Kidney tubule cell (primary cell): ENCODE measurements around the gene IRX4.
A peak's percentile ranks its signal among the peaks of the same experiment; 100 is the strongest.

Source experiments
- DNase-seq: peaks from one replicate; pipeline ENCODE4 v3.0.0-alpha.2; 2018; ENCODE audit warnings: low spot score

The IRX4 gene

DNA sequence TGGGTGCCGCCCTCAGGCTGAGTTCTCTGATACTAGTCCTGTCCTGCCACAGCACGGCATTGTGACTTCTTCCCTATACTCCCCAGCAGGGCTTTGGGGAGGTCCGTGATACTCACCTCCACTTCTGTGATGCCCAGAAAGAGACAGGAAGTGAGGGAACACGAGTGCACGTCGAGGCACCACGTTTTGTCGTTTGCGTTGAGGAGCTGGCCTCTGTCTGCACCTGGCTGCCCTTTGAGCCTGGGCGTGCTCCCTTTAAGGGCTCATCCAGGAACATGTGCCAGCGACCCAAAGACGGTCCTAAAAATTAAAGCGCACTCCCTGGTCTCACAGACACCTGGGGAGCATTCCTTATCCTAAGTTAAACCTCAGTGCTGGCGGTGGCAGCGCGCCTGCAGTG lies 8.7 kb upstream of the IRX4 start:
- DNase-seq = no peak

DNA sequence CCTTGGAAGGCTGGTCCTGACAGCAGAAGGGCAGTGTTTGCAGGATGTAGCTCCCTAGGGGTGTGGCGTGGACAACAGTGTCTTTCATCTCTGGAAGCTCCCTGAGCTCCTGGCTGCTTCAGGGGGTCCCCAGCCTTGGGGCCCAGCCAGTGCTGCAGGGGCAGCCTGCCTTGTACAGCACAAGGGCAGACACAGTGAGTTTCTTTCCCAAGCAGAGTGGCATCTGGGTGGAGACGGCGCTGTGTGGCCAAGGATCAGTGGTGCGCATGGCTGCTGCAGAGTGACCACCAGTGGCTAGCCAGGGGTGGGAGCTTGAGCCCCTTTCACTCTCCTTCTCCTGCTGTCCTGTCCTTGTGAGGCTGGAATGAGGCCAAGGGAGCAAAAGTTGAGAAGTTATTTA lies 7.6 kb upstream of the IRX4 start:
- no peak for DNase-seq

DNA sequence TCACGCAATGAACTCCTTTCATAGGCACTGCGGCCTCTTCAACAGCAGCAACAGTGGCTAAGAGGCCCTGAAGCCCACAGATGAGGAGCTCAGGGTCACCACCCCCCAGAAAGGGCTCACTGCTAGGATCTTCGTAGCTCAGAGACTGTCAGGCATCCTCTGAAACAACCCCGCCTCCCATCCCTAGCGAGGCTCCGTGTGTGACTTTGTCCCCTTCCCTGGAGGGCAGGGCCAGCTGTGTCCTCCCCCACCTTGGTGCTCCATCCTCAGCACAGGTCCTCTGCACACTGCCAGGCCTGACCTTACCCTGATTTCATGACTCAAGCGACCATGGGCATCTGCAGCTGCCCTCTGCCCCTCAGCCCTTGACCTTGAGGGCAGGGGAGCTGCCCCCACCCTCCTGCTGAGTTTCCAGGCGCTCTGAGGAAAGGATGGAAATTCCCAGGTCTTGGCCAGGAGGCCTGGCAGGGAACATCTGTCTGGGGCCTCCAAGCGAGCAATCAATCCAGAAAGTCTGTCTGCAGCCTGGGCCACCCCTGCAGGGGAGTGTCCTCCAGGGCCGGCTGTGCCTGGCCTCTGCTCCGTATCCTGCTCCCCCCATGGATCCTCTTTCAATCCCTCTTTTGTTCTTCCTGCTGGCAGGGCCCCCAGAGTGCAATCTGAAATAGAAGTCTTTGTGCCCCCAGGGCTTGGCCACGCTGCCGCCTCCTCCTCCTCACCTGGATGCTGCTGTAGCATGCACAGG lies 6.8 kb upstream of the IRX4 start:
- no peak for DNase-seq

DNA sequence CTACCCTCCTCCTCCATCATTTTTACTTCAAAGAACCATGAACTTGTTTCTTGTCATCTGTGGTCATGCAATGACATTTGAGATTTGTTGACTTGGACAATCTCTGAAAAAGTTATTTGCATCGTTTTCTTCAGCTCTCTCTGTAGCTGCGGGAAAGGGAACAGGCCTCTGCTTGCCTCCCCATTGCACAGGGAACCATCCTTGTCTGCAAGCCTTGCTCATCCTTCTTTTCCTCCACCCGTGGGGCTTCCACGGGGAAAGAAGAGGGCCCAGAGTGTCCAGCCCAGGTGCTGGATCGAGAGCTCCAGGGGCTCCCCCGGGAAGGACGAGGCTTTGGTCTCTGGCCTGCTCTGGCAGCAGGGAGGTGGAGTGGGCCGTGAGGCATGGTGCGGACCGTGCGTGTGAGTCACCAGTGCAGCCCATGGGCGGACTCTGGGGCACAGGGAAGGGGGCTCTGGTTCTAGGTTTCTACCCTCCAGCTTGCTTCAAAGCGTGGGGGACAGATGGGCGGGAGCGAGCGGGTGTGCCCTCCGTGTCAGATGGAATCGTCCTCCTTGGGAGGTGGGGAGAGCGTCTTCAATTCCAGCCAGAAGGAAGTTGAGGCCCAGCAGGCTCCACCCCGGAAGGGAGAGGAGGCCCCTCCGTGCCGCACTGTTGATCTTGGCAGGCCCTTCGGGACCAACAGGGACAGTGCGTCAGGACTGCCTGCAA lies 6.0 kb upstream of the IRX4 start:
- DNase-seq = no peak

GRCh38 chr5:1887588-1888360 lies 5.0 kb upstream of the IRX4 start:
- DNase-seq = no peak

GRCh38 chr5:1886846-1887587 lies 4.3 kb upstream of the IRX4 start:
- DNase-seq = no peak

DNA sequence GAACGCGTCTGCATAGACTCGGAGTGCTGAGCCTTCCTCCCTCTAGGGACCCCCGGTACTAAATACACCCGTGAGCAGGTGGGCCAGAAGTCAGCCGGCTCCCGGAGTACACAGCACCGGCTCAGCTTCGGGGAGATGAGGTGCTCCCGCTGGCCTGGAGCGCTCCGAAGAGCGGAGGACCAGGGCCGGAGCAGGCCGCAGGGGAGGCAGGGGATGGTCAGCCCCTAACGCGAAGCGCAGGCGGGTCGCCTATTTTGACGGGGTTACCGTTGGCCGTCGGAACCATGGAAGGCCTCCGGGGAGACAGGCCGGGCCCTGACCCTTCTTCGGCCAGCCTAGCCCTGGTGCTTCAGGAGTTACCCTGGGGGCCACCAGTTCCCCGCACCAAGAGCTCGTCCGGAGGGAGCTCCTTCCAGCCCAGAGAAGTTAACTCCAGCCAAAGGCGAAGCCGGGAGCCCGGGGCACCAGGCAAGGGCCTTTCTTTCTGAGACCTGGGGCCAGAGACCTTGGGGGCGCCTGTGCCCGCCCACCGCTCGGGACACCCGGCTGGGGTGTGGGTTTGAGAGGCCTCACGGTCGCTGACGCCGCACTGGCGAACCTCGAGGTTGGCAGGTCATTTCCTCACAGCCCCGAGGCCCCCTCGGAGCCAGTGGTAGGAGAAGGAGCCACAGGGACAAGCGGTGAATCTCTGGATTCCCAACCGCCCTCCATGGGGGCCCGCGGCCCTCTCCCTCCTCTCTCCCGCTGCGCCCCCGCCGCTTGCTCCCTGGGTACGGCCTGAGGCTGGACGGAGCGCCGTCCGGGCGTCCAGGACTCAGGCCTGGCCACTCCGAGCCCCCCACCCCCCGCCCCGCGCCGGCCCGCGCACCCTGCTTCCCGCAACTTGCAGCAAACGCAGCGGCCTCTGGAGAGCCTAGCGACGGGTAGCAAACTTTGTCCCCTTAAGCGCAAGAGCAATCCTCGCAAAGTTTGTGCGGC lies 3.4 kb upstream of the IRX4 start:
- no peak for DNase-seq

GRCh38 chr5:1885404-1885755 lies 2.7 kb upstream of the IRX4 start:
- no peak for DNase-seq

DNA sequence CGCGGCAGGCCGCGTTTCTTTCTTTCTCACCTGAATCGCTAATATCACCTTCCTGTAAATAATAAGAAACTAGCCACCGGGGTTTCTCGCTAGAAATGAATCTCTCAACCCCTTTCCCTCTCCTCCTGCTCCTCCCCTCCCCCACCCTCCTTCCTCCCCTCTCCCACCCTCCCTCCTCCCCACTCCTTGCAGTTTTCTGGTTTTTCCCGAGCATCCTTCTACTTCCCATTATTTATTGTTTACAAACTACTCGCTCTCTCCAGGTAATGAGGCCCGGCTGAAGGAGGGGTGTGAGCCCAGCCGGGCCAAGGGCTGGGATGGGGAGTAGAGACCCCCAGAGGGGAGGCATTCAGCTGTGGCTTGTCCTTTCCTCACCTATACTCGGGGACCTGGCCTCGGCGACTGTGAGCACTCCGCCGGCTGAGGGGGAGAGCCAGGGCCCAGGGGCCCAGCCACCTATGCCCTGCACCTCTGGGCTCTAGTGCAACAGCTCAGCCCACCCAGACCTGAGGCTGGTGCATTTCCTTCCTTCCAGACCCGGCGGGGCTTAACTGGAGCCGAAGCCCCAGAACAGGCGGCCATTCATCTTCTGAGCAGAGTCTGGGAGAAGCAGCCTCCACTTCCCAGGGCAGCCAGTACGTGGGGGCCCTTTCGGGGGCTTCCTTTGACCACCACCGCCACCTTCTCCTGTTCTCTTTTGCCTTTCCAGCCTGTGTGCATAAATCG lies 2.1 kb upstream of the IRX4 start:
- DNase-seq = no peak

GRCh38 chr5:1883925-1884677 lies 1.4 kb upstream of the IRX4 start:
- no peak for DNase-seq

DNA sequence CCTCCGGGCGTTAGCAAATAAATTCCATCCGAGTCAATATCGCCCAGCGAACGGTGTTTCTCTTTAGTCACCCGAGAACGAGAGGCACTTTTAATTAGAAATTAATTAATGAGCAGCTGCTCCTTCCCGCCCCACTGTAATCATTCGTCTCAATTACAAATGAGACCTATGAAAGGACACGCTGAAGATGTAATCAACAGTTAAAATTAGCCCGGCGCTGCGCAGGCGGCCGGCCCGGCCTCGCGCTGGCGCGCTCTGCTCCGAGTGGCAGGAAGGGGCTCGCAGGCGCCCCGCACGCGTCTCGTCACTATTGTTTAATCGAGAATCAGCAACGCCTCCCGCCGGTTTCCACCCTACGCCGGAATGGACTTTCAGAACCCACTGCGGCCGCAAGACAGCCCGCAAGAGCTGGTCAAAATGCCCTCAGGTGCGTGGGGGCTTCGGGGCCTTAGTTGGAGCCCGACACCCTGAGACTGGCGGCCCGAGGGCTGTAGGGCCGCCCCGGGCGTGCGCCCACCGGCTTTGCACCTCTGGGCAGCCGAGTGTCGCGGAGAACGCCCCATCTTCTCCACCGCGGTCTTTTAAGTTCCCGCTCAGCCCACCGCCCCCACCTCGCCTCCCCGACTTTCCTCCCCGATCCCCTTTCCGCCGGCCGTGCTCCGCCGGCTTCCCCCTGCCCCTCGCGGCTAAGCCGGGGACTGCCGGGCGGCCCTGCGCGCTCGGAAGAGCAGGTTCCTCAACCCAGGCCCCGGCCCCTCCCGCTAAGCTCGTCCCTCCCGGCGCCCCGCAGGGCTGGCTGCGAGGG lies 597 bp upstream of the IRX4 start:
- DNase-seq = peak; percentile 3

DNA sequence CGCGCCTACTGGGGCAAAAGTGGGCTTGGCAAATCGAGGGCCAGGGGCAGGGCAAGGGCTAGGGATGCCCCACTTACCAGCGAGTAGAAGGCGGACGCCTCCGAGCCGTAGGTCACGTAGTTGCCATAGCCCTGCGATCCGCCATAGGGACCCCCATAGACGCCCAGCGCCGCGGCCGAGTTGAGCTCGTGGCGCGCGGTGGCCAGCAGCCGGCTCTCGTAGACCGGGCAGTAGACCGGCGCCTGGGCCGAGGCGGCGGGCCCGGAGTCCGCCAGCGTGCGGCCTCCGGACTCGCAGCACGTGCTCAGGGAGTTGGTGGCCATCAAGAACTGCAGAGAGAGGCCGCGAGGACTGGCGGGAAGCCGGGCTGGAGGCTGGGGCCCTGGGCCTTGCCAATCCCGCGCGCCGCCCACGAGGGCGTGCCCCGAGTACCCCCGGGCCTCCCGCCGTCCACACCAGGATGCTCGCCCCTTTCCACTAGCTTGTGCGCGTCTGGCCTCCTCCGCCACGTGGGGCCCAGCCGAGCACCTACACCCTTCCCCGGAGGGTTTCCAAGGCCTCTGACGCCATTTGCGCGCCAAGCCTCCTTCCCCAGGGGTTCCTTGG lies 891 bp downstream of the IRX4 start:
- no peak for DNase-seq

GRCh38 chr5:1881098-1881572 lies 1.6 kb downstream of the IRX4 start:
- peak; percentile 54 for DNase-seq

GRCh38 chr5:1880377-1881025 lies 2.2 kb downstream of the IRX4 start:
- DNase-seq = no peak

DNA sequence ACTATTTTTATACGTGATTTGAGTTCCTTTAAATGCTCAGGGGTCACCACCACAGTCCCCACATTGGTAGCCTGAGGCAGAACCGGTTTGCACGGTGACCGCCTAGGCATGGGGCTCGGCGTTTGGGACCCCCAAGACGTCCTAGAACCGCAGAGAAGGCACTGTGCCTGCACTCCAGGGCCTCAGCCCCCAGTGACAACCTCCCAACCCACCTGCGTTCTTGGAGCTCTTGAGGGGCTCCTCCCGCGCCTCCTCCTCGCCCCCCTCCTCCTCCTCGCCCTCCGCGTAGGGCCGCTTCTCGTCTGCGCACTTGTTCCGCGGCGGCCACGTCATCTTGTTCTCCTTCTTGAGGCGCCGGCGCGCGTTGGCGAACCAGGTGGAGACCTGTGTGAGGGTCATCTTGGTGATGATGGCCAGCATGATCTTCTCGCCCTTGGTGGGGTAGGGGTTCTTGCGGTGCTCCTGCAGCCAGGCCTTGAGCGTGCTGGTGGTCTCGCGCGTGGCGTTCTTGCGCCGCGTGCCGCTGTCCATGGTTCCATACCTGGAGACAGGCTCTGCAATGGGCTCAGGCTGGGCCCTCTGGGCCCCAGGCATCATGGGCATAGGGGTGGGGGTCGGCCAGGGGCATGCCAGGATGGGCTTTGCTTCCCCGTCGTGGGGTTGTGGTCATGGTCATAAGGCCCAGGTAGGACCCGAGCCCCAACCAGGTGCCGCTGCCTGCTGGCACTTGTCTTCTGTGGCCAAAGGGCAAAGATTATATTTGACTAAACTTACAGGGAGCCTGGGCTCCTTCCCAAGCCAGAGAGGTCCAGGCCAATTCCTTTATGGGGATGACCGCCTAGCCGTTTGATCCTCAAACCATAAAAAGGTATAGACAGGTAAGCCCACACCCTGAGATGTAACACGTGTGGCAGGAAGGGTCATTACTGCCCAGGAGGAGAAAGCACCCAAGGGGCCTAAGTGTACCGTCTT lies 3.1 kb downstream of the IRX4 start:
- no peak for DNase-seq

DNA sequence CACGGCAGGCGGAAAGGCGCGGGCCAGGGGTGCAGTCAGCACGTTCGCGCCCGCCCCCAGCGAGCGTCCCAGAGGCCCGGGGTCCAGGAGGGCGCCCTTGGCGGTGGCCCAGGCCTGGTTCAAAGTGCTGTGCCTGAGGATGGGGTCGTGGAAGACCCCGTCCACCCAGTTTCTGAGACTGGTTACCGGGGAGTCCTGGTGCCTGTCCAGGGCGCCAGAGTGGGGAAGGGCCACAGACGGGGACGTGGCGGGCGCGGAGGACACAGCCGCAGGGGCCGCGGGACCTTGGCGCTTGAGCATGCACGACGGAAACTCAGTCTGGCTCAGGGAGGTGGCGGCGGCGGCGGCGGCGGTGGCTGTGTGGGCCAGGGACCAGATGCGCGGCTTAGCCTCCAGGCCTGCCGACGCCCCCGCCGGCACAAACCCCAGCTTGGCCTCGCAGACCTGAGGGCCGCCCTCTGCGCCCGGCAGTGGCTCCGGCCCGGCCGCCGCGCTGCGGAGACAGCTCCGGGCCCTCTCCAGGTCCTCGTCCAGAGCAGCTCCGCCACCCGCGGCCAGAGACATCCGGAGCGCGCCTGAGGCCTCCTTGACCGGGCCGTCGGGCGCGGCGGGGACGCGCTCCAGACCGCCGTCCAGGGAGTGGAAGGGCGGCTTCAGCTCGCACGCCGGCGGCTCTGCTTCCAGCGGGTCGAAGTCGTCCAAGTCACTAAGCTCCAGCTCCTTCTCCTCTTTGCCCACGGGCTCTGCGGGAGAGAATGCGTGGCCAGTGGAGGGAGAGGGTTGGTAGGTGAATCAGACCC lies 4.5 kb downstream of the IRX4 start:
- DNase-seq = no peak
